ENCODE measurements around the gene PNLDC1. TPM values are rescaled to one million over a fixed set of nuclear protein-coding genes. Genes with fewer than 3 reads are reported as not detected.

PNLDC1 gene
- total and polyA plus RNA-seq, 9 of the 15 experiments (the other 6 are each of a cell fraction or from before 2014, with no cell fraction given): 0.12 TPM; not detected in 8

- TF ChIP-seq ZNF311 (CRISPR knock-in tag; IDR thresholded peaks at IDR 0.05) (no peak), ZNF324 (CRISPR knock-in tag; IDR thresholded peaks at IDR 0.05) (0 out of 2 replicates have a peak, but pooled peaks have one; percentile 58), ARNT (IDR thresholded peaks at IDR 0.05) (0 out of 4 replicates have a peak, but pooled peaks of 1 of the 2 experiments have one; percentile 33), NUFIP1 (IDR thresholded peaks at IDR 0.05; ENCODE audit: partially characterized antibody) (no peak), ELF1 (tag; IDR thresholded peaks at IDR 0.05) (no peak), HMGXB4 (CRISPR knock-in tag; IDR thresholded peaks at IDR 0.05) (peak; percentile 53; the same call in 1 of the 2 replicates), GABPA (tag; conservative IDR thresholded peaks at IDR 0.05; ENCODE audit: low read depth) (peak; percentile 95), SAFB2 (IDR thresholded peaks at IDR 0.05; ENCODE audit: borderline replicate concordance, low read depth, low read length, severe bottlenecking) (no peak), ZFPM2 (CRISPR knock-in tag; IDR thresholded peaks at IDR 0.05) (no peak), ZNF764 (CRISPR knock-in tag; IDR thresholded peaks at IDR 0.05; ENCODE audit: low read depth) (0 out of 2 replicates have a peak, but pooled peaks have one; percentile 47), PHB2 (IDR thresholded peaks at IDR 0.05; ENCODE audit: low read depth) (no peak), MITF (IDR thresholded peaks at IDR 0.05) (no peak), EHMT2 (IDR thresholded peaks at IDR 0.05) (no peak), CSDE1 (IDR thresholded peaks at IDR 0.05) (no peak), ARID3B (CRISPR knock-in tag; IDR thresholded peaks at IDR 0.05; ENCODE audit: borderline replicate concordance) (0 out of 2 replicates have a peak, but pooled peaks have one; percentile 59), RNF2 (IDR thresholded peaks at IDR 0.05) (peak; percentile 47; the same call in 1 of the 2 replicates), CREBBP (IDR thresholded peaks at IDR 0.05; ENCODE audit: low read depth, low read length) (no peak), PYGO2 (tag; IDR thresholded peaks at IDR 0.05) (no peak), GTF2E2 (tag; IDR thresholded peaks at IDR 0.05) (no peak), TGIF2 (CRISPR knock-in tag; IDR thresholded peaks at IDR 0.05) (no peak; the same call in 1 of the 2 replicates)
- TF ChIP-seq, protein P1, sequence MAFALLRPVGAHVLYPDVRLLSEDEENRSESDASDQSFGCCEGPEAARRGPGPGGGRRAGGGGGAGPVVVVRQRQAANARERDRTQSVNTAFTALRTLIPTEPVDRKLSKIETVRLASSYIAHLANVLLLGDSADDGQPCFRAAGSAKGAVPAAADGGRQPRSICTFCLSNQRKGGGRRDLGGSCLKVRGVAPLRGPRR (CRISPR knock-in tag; IDR thresholded peaks at IDR 0.05): no peak
- TF ChIP-seq, protein P2, sequence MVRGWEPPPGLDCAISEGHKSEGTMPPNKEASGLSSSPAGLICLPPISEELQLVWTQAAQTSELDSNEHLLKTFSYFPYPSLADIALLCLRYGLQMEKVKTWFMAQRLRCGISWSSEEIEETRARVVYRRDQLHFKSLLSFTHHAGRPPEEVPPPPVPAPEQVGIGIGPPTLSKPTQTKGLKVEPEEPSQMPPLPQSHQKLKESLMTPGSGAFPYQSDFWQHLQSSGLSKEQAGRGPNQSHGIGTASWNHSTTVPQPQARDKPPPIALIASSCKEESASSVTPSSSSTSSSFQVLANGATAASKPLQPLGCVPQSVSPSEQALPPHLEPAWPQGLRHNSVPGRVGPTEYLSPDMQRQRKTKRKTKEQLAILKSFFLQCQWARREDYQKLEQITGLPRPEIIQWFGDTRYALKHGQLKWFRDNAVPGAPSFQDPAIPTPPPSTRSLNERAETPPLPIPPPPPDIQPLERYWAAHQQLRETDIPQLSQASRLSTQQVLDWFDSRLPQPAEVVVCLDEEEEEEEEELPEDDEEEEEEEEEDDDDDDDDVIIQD (CRISPR knock-in tag; IDR thresholded peaks at IDR 0.05): 0 out of 2 replicates have a peak, but pooled peaks have one; percentile 38
These were observed 10.5 kb upstream of the PNLDC1 start, which contains the start of gene TCP1 (continued) for GRCh38 chr6:159789377-159790148.
